H1 (cell line): ENCODE data around the gene FOXP2. TPM values are rescaled to one million over a fixed set of nuclear protein-coding genes. Genes with fewer than 3 reads are reported as not detected.

Source experiments
- CTCF ChIA-PET: fragments of 300-600 bp; sonication (Branson Sonifier 250); formaldehyde crosslinking; loops from one replicate; lab custom pipeline; 2021; ENCODE audit not compliant: partially characterized antibody; lab: Charles Lee
- POLR2A ChIA-PET: fragments of 300-600 bp; sonication (Branson Sonifier 250); formaldehyde crosslinking; loops from one replicate; lab custom pipeline; 2021; ENCODE audit warnings: inconsistent platforms; ENCODE audit not compliant: partially characterized antibody; lab: Charles Lee
- DNase-seq, 2 experiments: peaks; one replicate each; pipeline versions ENCODE4 v3.0.0 to v3.0.0-alpha.2; 2010 to 2022; ENCODE audit warnings: low spot score in 2 of 2, low read depth in 1 of 2, mixed read lengths in 1 of 2
- FAIRE-seq: peaks from 2 replicates; lab custom pipeline; 2011; peaks lifted over from hg19 to GRCh38; lab: Jason Lieb, UNC
- H2AFZ ChIP-seq: 2 replicates; pipeline ENCODE4 v1.8.1; 2012; ENCODE audit warnings: low read length, inconsistent platforms
- H2AK5ac ChIP-seq: 2 replicates; pipeline ENCODE4 v1.6.1; 2013; ENCODE audit warnings: low read depth, low read length
- H2BK120ac ChIP-seq: replicated peaks from 2 replicates; pipeline ENCODE3; 2013; ENCODE audit warnings: low read depth, low read length, inconsistent platforms
- H2BK12ac ChIP-seq: 2 replicates; pipeline ENCODE4 v1.6.1; 2013; ENCODE audit warnings: low read depth, low read length
- H2BK15ac ChIP-seq: 2 replicates; pipeline ENCODE4 v1.6.1; 2013; ENCODE audit warnings: low read length
- H2BK20ac ChIP-seq: 2 replicates; pipeline ENCODE4 v1.6.1; 2013; ENCODE audit warnings: low read length
- H2BK5ac ChIP-seq: 2 replicates; pipeline ENCODE4 v1.6.1; 2013; ENCODE audit warnings: low read depth, low read length
- H3K14ac ChIP-seq: 2 replicates; pipeline ENCODE4 v1.6.1; 2013; ENCODE audit warnings: inconsistent platforms; ENCODE audit not compliant: insufficient read length
- H3K18ac ChIP-seq: 2 replicates; pipeline ENCODE4 v1.6.1; 2013; ENCODE audit warnings: low read length; ENCODE audit errors: extremely low read depth
- H3K23ac ChIP-seq: 2 replicates; pipeline ENCODE4 v1.6.1; 2013; ENCODE audit warnings: inconsistent platforms; ENCODE audit not compliant: insufficient read length
- H3K23me2 ChIP-seq: 2 replicates; pipeline ENCODE4 v1.6.1; 2013; ENCODE audit warnings: low read depth, low read length
- H3K27ac ChIP-seq: 2 replicates; pipeline ENCODE4 v1.6.1; 2011; ENCODE audit warnings: low read depth, low read length, inconsistent platforms
- H3K27me3 ChIP-seq, 4 experiments: replicated peaks in 1 of 4; 1 replicate in 1 of 4; 2 replicates in 3 of 4; pipeline versions ENCODE4 v1.6.1 to v1.8.1; 2011 to 2013; ENCODE audit warnings: low read length in 3 of 4, mild to moderate bottlenecking in 3 of 4, inconsistent platforms in 2 of 4, mixed read lengths in 2 of 4, moderate library complexity in 1 of 4; ENCODE audit not compliant: control insufficient read depth in 3 of 4, insufficient read depth in 3 of 4; ENCODE audit errors: extremely low read depth in 1 of 4
- H3K36me3 ChIP-seq, 4 experiments: 2 replicates each; pipeline versions ENCODE4 v1.6.1 to v1.8.1; 2011 to 2013; ENCODE audit warnings: mild to moderate bottlenecking in 4 of 4, low read length in 3 of 4, moderate library complexity in 2 of 4, control low read depth in 1 of 4, inconsistent platforms in 1 of 4; ENCODE audit not compliant: insufficient read depth in 4 of 4, control insufficient read depth in 2 of 4
- H3K4ac ChIP-seq: replicated peaks from 2 replicates; pipeline ENCODE3; 2013; ENCODE audit warnings: low read length, low read depth, mixed read lengths, inconsistent platforms; ENCODE audit not compliant: insufficient read length
- H3K4me1 ChIP-seq, 4 experiments: replicated peaks in 1 of 4; 1 replicate in 1 of 4; 2 replicates in 3 of 4; pipeline versions ENCODE4 v1.6.1 to v1.8.1; 2011 to 2013; ENCODE audit warnings: low read length in 3 of 4, inconsistent platforms in 2 of 4, mixed read lengths in 1 of 4; ENCODE audit not compliant: insufficient read depth in 4 of 4, control insufficient read depth in 3 of 4
- H3K4me2 ChIP-seq, 2 experiments: 2 replicates each; pipeline versions ENCODE4 v1.6.1 to v1.8.1; 2011 to 2013; ENCODE audit warnings: low read depth in 2 of 2, low read length in 2 of 2, control low read depth in 1 of 2, inconsistent platforms in 1 of 2, mild to moderate bottlenecking in 1 of 2; ENCODE audit not compliant: insufficient read depth in 1 of 2
- H3K4me3 ChIP-seq, 4 experiments: fragments of 200-600, 300-600 bp in 1 of 4; sonication (generic), shearing (Covaris generic), sonication (Bioruptor Twin) in 1 of 4; 2 replicates each; pipeline versions ENCODE4 v1.5.1 to v1.8.1; 2011 to 2016; ENCODE audit warnings: low read length in 4 of 4, low read depth in 3 of 4, control low read depth in 2 of 4, inconsistent platforms in 2 of 4, mild to moderate bottlenecking in 2 of 4, mixed read lengths in 1 of 4, moderate library complexity in 1 of 4; ENCODE audit not compliant: insufficient read depth in 2 of 4; ENCODE audit errors: extremely low read depth in 1 of 4
- H3K56ac ChIP-seq: replicated peaks from 2 replicates; pipeline ENCODE3; 2013; ENCODE audit warnings: low read depth, mild to moderate bottlenecking, mixed read lengths, low read length, inconsistent platforms; ENCODE audit not compliant: insufficient read length
- H3K79me1 ChIP-seq: 2 replicates; pipeline ENCODE4 v1.6.1; 2013; ENCODE audit warnings: low read depth, low read length, control low read depth
- H3K79me2 ChIP-seq, 2 experiments: 2 replicates each; pipeline versions ENCODE4 v1.6.1 to v1.8.1; 2012 to 2013; ENCODE audit warnings: low read length in 2 of 2, mild to moderate bottlenecking in 2 of 2, inconsistent platforms in 1 of 2; ENCODE audit not compliant: insufficient read depth in 2 of 2, control insufficient read depth in 1 of 2
- H3K9ac ChIP-seq, 4 experiments: replicated peaks in 1 of 4; 1 replicate in 1 of 4; 2 replicates in 3 of 4; pipeline versions ENCODE4 v1.6.1 to v1.8.1; 2011 to 2013; ENCODE audit warnings: low read depth in 3 of 4, low read length in 3 of 4, control low read depth in 2 of 4, mild to moderate bottlenecking in 2 of 4, moderate library complexity in 2 of 4, inconsistent platforms in 1 of 4; ENCODE audit errors: extremely low read depth in 1 of 4
- H3K9me3 ChIP-seq, 2 experiments: 2 replicates each; pipeline versions ENCODE4 v1.6.1 to v1.8.1; 2012 to 2013; ENCODE audit warnings: mild to moderate bottlenecking in 2 of 2, moderate library complexity in 2 of 2, control low read depth in 1 of 2, inconsistent platforms in 1 of 2, low read depth in 1 of 2, low read length in 1 of 2, mixed read lengths in 1 of 2; ENCODE audit not compliant: insufficient read depth in 2 of 2
- H4K20me1 ChIP-seq, 2 experiments: replicated peaks in 1 of 2; 2 replicates each; pipeline versions ENCODE3 to v1.8.1; 2011 to 2013; ENCODE audit warnings: inconsistent platforms in 2 of 2, low read length in 2 of 2, mild to moderate bottlenecking in 1 of 2; ENCODE audit not compliant: insufficient read depth in 2 of 2, control insufficient read depth in 1 of 2
- H4K5ac ChIP-seq: 2 replicates; pipeline ENCODE4 v1.6.1; 2013; ENCODE audit warnings: low read length, low read depth, mixed read lengths, inconsistent platforms; ENCODE audit not compliant: insufficient read length
- H4K8ac ChIP-seq: 2 replicates; pipeline ENCODE4 v1.8.0; 2013; ENCODE audit warnings: mild to moderate bottlenecking, moderate library complexity, low read length, inconsistent platforms; ENCODE audit not compliant: insufficient read depth; ENCODE audit errors: extremely low read depth
- H4K91ac ChIP-seq: replicated peaks from 2 replicates; pipeline ENCODE3; 2013; ENCODE audit warnings: low read length, mixed read lengths, inconsistent platforms; ENCODE audit not compliant: insufficient read length
- ASH2L ChIP-seq: fragments of 200-600, 300-600 bp; sonication (generic); IDR thresholded peaks from one replicate; pipeline ENCODE4 v1.7.1; 2017; ENCODE audit warnings: low read length
- BRCA1 ChIP-seq: IDR thresholded peaks from 2 replicates; pipeline ENCODE4 v1.6.1; 2012; ENCODE audit warnings: low read depth, low read length, improper control_type of control experiment
- CBX5 ChIP-seq: fragments of 300-800, 300-1000 bp; sonication (generic); IDR thresholded peaks from 2 replicates; pipeline ENCODE4 v1.7.1; 2016; ENCODE audit warnings: antibody characterized with exemption, low read length, low read depth
- CREB1 ChIP-seq: IDR thresholded peaks from 2 replicates; pipeline ENCODE4 v1.6.1; 2012; ENCODE audit warnings: inconsistent platforms
- FOSL1 ChIP-seq: IDR thresholded peaks from 2 replicates; pipeline ENCODE4 v1.6.1; 2011; ENCODE audit warnings: mild to moderate bottlenecking, low read depth, low read length, moderate library complexity; ENCODE audit not compliant: insufficient read depth
- KDM4A ChIP-seq: IDR thresholded peaks from one replicate; pipeline ENCODE4 v1.7.1; 2012; ENCODE audit warnings: low read depth, mild to moderate bottlenecking, moderate library complexity, low read length, inconsistent platforms; ENCODE audit not compliant: severe bottlenecking
- NRF1 ChIP-seq: IDR thresholded peaks from 2 replicates; pipeline ENCODE4 v1.6.1; 2011; ENCODE audit warnings: mild to moderate bottlenecking, low read depth, low read length, improper control_type of control experiment
- POLR2AphosphoS5 ChIP-seq: IDR thresholded peaks from 2 replicates; pipeline ENCODE4 v1.6.1; 2011; ENCODE audit warnings: low read depth, low read length
- SIN3A ChIP-seq, 2 experiments: IDR thresholded peaks in 1 of 2; conservative IDR thresholded peaks in 1 of 2; 2 replicates each; pipeline ENCODE4 v1.6.1; 2011 to 2012; ENCODE audit warnings: low read length in 2 of 2, improper control_type of control experiment in 1 of 2, low read depth in 1 of 2, mild to moderate bottlenecking in 1 of 2
- SP1 ChIP-seq: IDR thresholded peaks from 2 replicates; pipeline ENCODE4 v1.6.1; 2011; ENCODE audit warnings: low read depth, low read length
- SUZ12 ChIP-seq: fragments of 200-600 bp; sonication (generic); IDR thresholded peaks from 2 replicates; pipeline ENCODE4 v1.6.1; 2012; ENCODE audit warnings: mild to moderate bottlenecking, inconsistent platforms, low read length, moderate library complexity, mixed read lengths
- TAF7 ChIP-seq: optimal IDR thresholded peaks from 2 replicates; pipeline ENCODE3; 2011; ENCODE audit warnings: low read depth, mild to moderate bottlenecking, inconsistent platforms, low read length, moderate library complexity, borderline replicate concordance
- TBP ChIP-seq: IDR thresholded peaks from 2 replicates; pipeline ENCODE4 v1.6.1; 2011; ENCODE audit warnings: low read depth, low read length, improper control_type of control experiment
- YY1 ChIP-seq: IDR thresholded peaks from 2 replicates; pipeline ENCODE4 v1.6.1; 2011; ENCODE audit warnings: low read depth, mild to moderate bottlenecking, low read length
- WGBS, 2 experiments: shearing (Covaris generic) in 1 of 2; methylation state at CpG; one replicate each; pipeline versions ENCODE4 v1.1.6 to v1.1.7; 2013 to 2015; ENCODE audit warnings: low lambda C conversion rate in 2 of 2, mixed read lengths in 2 of 2, inconsistent platforms in 1 of 2, low coverage in 1 of 2, missing lambda C conversion rate in 1 of 2; ENCODE audit not compliant: insufficient replicate concordance in 2 of 2, insufficient coverage in 1 of 2, insufficient read length in 1 of 2; ENCODE audit errors: extremely low coverage in 1 of 2, missing lambda C conversion rate in 1 of 2; 5-methylcytosine and 5-hydroxymethylcytosine counted together
- polyA plus RNA-seq, 7 experiments: library from polyadenylated mRNA; depleted of rRNA in 3 of 7; stranded (reverse) in 5 of 7; unstranded in 2 of 7; fragments of >200 nt in 5 of 7; fragments of 200-250 nt in 2 of 7; gene quantifications; 1 replicate in 5 of 7; 2 replicates in 1 of 7; 4 replicates in 1 of 7; pipeline versions ENCODE4 v1.2.1 to v1.2.3, GENCODE V29; 2011 to 2013; ENCODE audit warnings: missing spikeins in 2 of 7, mixed read lengths in 2 of 7
- total RNA-seq: library from RNA; stranded (reverse); fragmentation: NEBNext Ultra II Directional; extraction: Animal tissue kit (Norgen Biotek cat#: 25700); gene quantifications from 2 replicates; pipeline ENCODE4 v1.2.1, GENCODE V29; 2021

FOXP2 gene
- total and polyA plus RNA-seq, 2 of the 8 experiments (the other 6 are each of a cell fraction or from before 2014, with no cell fraction given): 0.09 to 0.43 TPM

- WGBS, 2 experiments: 96% methylated on average over 6 of the region's 6 CpGs; no CpG with 5 or more reads in 1 of the 2 experiments
- POLR2A ChIA-PET: no interaction called here
- Histone ChIP-seq H3K4me3 (no peak overlapping the region), H4K5ac (no peak overlapping the region), H3K56ac (no peak overlapping the region), H3K4ac (no peak overlapping the region), H2BK12ac (no peak overlapping the region), H3K27ac (no peak overlapping the region), H2BK15ac (no peak overlapping the region), H2AFZ (no peak overlapping the region), H3K4me1 (peaks cover 0 to 2% (median 0%) of the 10 kb centered on the region in 4 experiments; a peak in 3 of 7 replicates), H4K91ac (no peak overlapping the region), H4K20me1 (no peaks in the 10 kb centered on the region), H3K9me3 (no peaks in the 10 kb centered on the region), H3K18ac (no peak overlapping the region), H2BK120ac (no peak overlapping the region), H2AK5ac (no peak overlapping the region), H3K23ac (no peak overlapping the region), H3K27me3 (no peaks in the 10 kb centered on the region), H2BK5ac (no peak overlapping the region), H2BK20ac (no peak overlapping the region), H3K14ac (no peak overlapping the region), H3K23me2 (no peaks in the 10 kb centered on the region), H3K36me3 (no peaks in the 10 kb centered on the region), H3K79me1 (no peaks in the 10 kb centered on the region), H3K9ac (no peak overlapping the region), H4K8ac (no peak overlapping the region), H3K4me2 (no peak overlapping the region), H3K79me2 (no peaks in the 10 kb centered on the region)
- FAIRE-seq (no peak), DNase-seq (no peak)
- CTCF ChIA-PET: no interaction called here
- TF ChIP-seq CBX5 (no peak), TBP (no peak), POLR2AphosphoS5 (no peak), BRCA1 (no peak), YY1 (no peak), SP1 (no peak), TAF7 (no peak), CREB1 (no peak), SIN3A (conservative IDR thresholded peaks at IDR 0.05 in 1 of 2, IDR thresholded peaks at IDR 0.05 in 1 of 2; ENCODE audit: low read depth in 1 of 2, low read length in 2 of 2) (no peak), KDM4A (no peak), FOSL1 (no peak), ASH2L (no peak), SUZ12 (no peak), NRF1 (no peak)
Measured at GRCh38 chr7:114703677-114704076, 289.1 kb downstream of the FOXP2 start.
